ENCODE data around the gene GALNT13. TPM values are rescaled to one million over a fixed set of nuclear protein-coding genes. Genes with fewer than 3 reads are reported as not detected.

GALNT13 gene
- total RNA-seq, 4 donors from 2014 or later, result 0.16 to 11.9 (median 1.3) TPM

GRCh38 chr2:154173919-154174318 lies 302.2 kb downstream of the GALNT13 start:
- no peaks in the 10 kb centered on the region for H3K4me1 ChIP-seq
- no peak overlapping the region for H3K4me3 ChIP-seq
- H3K9me3 ChIP-seq, result no peaks in the 10 kb centered on the region
- TF ChIP-seq EP300 (IDR thresholded peaks at IDR 0.05), result no peak
- no peak for TF ChIP-seq CTCF (IDR thresholded peaks at IDR 0.05)
- TF ChIP-seq POLR2A (IDR thresholded peaks at IDR 0.05), result no peak
- no peak for TF ChIP-seq POLR2AphosphoS5 (IDR thresholded peaks at IDR 0.05)
- H3K36me3 ChIP-seq, result no peaks in the 10 kb centered on the region
- WGBS, 2 donors (ENCODE audit: low coverage in 1 of 2), result 84 to 97% methylated on average over 3 of the region's 3 CpGs
- ATAC-seq, result no peak
- H3K27me3 ChIP-seq, result no peaks in the 10 kb centered on the region
- H3K27ac ChIP-seq, result no peak overlapping the region

GRCh38 chr2:154182008-154182407 lies 310.3 kb downstream of the GALNT13 start:
- Histone ChIP-seq H3K4me3 (no peak overlapping the region), H3K27ac (no peak overlapping the region), H3K9me3 (peaks cover 0 to 17% (median 0%) of the 10 kb centered on the region in 3 donors), H3K27me3 (no peaks in the 10 kb centered on the region), H3K4me1 (no peaks in the 10 kb centered on the region), H3K36me3 (no peaks in the 10 kb centered on the region)
- 86 to 87% methylated on average over 5 of the region's 5 CpGs for WGBS, 2 donors (ENCODE audit: low coverage in 1 of 2)
- no peak for ATAC-seq
- TF ChIP-seq EP300 (IDR thresholded peaks at IDR 0.05) (no peak), POLR2A (IDR thresholded peaks at IDR 0.05) (no peak), CTCF (IDR thresholded peaks at IDR 0.05) (no peak), POLR2AphosphoS5 (IDR thresholded peaks at IDR 0.05) (no peak)

- Histone ChIP-seq H3K27me3 (no peaks in the 10 kb centered on the region), H3K36me3 (no peaks in the 10 kb centered on the region), H3K4me1 (no peaks in the 10 kb centered on the region), H3K27ac (no peak overlapping the region), H3K4me3 (no peak overlapping the region), H3K9me3 (peaks cover 0 to 17% (median 0%) of the 10 kb centered on the region in 3 donors)
- TF ChIP-seq CTCF (IDR thresholded peaks at IDR 0.05) (no peak), POLR2AphosphoS5 (IDR thresholded peaks at IDR 0.05) (no peak), EP300 (IDR thresholded peaks at IDR 0.05) (no peak), POLR2A (IDR thresholded peaks at IDR 0.05) (no peak)
- ATAC-seq, result no peak
- WGBS, 2 donors (ENCODE audit: low coverage in 1 of 2), result 48 to 50% methylated on average over 2 of the region's 2 CpGs
These were observed 316.2 kb downstream of the GALNT13 start for GRCh38 chr2:154187948-154188347.

GRCh38 chr2:154189953-154190352 lies 318.2 kb downstream of the GALNT13 start:
- Histone ChIP-seq H3K27me3 (no peaks in the 10 kb centered on the region), H3K4me1 (no peaks in the 10 kb centered on the region), H3K4me3 (no peak overlapping the region), H3K9me3 (peaks cover 0 to 15% (median 0%) of the 10 kb centered on the region in 3 donors), H3K27ac (no peak overlapping the region), H3K36me3 (no peaks in the 10 kb centered on the region)
- WGBS, 2 donors (ENCODE audit: low coverage in 1 of 2), result 81 to 82% methylated on average over 2 of the region's 2 CpGs
- no peak for ATAC-seq
- TF ChIP-seq POLR2A (IDR thresholded peaks at IDR 0.05), result no peak
- TF ChIP-seq CTCF (IDR thresholded peaks at IDR 0.05), result no peak
- no peak for TF ChIP-seq POLR2AphosphoS5 (IDR thresholded peaks at IDR 0.05)
- TF ChIP-seq EP300 (IDR thresholded peaks at IDR 0.05), result no peak

- Histone ChIP-seq H3K27ac (no peak overlapping the region), H3K4me1 (no peaks in the 10 kb centered on the region), H3K4me3 (no peak overlapping the region), H3K9me3 (no peaks in the 10 kb centered on the region), H3K36me3 (no peaks in the 10 kb centered on the region), H3K27me3 (no peaks in the 10 kb centered on the region)
- ATAC-seq, result peak; percentile 62
- 47% methylated on average over 2 of the region's 2 CpGs; no CpG with 5 or more reads in 1 of the 2 donors for WGBS, 2 donors (ENCODE audit: low coverage in 1 of 2)
- no peak for TF ChIP-seq POLR2A (IDR thresholded peaks at IDR 0.05)
- TF ChIP-seq EP300 (IDR thresholded peaks at IDR 0.05), result no peak
- no peak for TF ChIP-seq POLR2AphosphoS5 (IDR thresholded peaks at IDR 0.05)
- TF ChIP-seq CTCF (IDR thresholded peaks at IDR 0.05), result no peak
These were observed 321.5 kb downstream of the GALNT13 start for GRCh38 chr2:154193246-154193645.

All from gastroesophageal sphincter (tissue), 4 donors.